Endothelial cell of umbilical vein (primary cell): ENCODE measurements around the gene LITAF. TPM values are rescaled to one million over a fixed set of nuclear protein-coding genes. Genes with fewer than 3 reads are reported as not detected.

ENCODE experiments used
- BruUV-seq: library from RNA; stranded (reverse); fragments of 400-500 nt; replicated peaks from 2 replicates; lab custom pipeline; 2021; lab: Mats Ljungman, UMichigan
- CTCF ChIA-PET: fragments of 300-600, 350-600 bp; sonication (Branson Sonifier 250); formaldehyde crosslinking; loops from one replicate; lab custom pipeline; 2021; ENCODE audit warnings: antibody characterized with exemption, inconsistent platforms; lab: Charles Lee
- POLR2A ChIA-PET: fragments of 300-600, 350-600 bp; sonication (Branson Sonifier 250); formaldehyde crosslinking; loops from one replicate; lab custom pipeline; 2021; ENCODE audit warnings: antibody characterized with exemption, inconsistent platforms; lab: Charles Lee
- DNase-seq: peaks from one replicate; pipeline ENCODE4 v3.0.0-alpha.2; 2011; ENCODE audit warnings: low read depth, low spot score
- FAIRE-seq: peaks from 2 replicates; lab custom pipeline; 2011; peaks lifted over from hg19 to GRCh38; lab: Jason Lieb, UNC
- H2AFZ ChIP-seq: 2 replicates; pipeline ENCODE4 v1.6.0; 2012; ENCODE audit warnings: low read depth, low read length, control low read depth, inconsistent platforms
- H3K27ac ChIP-seq: 2 replicates; pipeline ENCODE4 v1.5.1; 2011; ENCODE audit warnings: low read depth, mild to moderate bottlenecking, control low read depth, low read length, moderate library complexity; ENCODE audit not compliant: insufficient read depth
- H3K27me3 ChIP-seq, 2 experiments: 2 replicates each; pipeline versions ENCODE4 v1.6.0 to v1.6.1; 2011; ENCODE audit warnings: low read length in 2 of 2, mixed read lengths in 1 of 2; ENCODE audit not compliant: control insufficient read depth in 2 of 2, insufficient read depth in 2 of 2
- H3K36me3 ChIP-seq, 2 experiments: 2 replicates in 1 of 2; 3 replicates in 1 of 2; pipeline ENCODE4 v1.5.1; 2011; ENCODE audit warnings: low read length in 2 of 2, mild to moderate bottlenecking in 1 of 2, moderate library complexity in 1 of 2; ENCODE audit not compliant: control insufficient read depth in 2 of 2, insufficient read depth in 2 of 2; ENCODE audit errors: extremely low read depth in 1 of 2
- H3K4me1 ChIP-seq: 3 replicates; pipeline ENCODE4 v1.5.1; 2011; ENCODE audit warnings: mild to moderate bottlenecking, low read length; ENCODE audit not compliant: control insufficient read depth, insufficient read depth; ENCODE audit errors: extremely low read depth
- H3K4me2 ChIP-seq: 2 replicates; pipeline ENCODE4 v1.6.1; 2011; ENCODE audit warnings: low read length, control low read depth, mixed read lengths; ENCODE audit not compliant: insufficient read depth
- H3K4me3 ChIP-seq, 3 experiments: fragments of 200-600 bp in 1 of 3; sonication (generic), shearing (Covaris generic) in 1 of 3; replicated peaks in 1 of 3; 2 replicates each; pipeline ENCODE4 v1.5.1; 2011 to 2016; ENCODE audit warnings: control low read depth in 3 of 3, low read length in 3 of 3, mild to moderate bottlenecking in 2 of 3, inconsistent platforms in 1 of 3, low read depth in 1 of 3, moderate library complexity in 1 of 3; ENCODE audit not compliant: insufficient read depth in 1 of 3
- H3K79me2 ChIP-seq: 2 replicates; pipeline ENCODE4 v1.6.0; 2012; ENCODE audit warnings: low read length, inconsistent platforms; ENCODE audit not compliant: control insufficient read depth, insufficient read depth
- H3K9ac ChIP-seq: replicated peaks from 2 replicates; pipeline ENCODE3; 2011; ENCODE audit warnings: low read length, control low read depth; ENCODE audit not compliant: insufficient read depth; ENCODE audit errors: extremely low read depth
- H3K9me1 ChIP-seq: replicated peaks from 3 replicates; pipeline ENCODE4 v1.6.0; 2011; ENCODE audit warnings: mild to moderate bottlenecking, low read length; ENCODE audit not compliant: control insufficient read depth, insufficient read depth; ENCODE audit errors: extremely low read depth
- H3K9me3 ChIP-seq: replicated peaks from 2 replicates; pipeline ENCODE4 v1.5.1; 2012; ENCODE audit warnings: low read length, inconsistent platforms; ENCODE audit not compliant: control insufficient read depth, insufficient read depth
- H4K20me1 ChIP-seq: replicated peaks from 2 replicates; pipeline ENCODE3; 2011; ENCODE audit warnings: mild to moderate bottlenecking, low read length; ENCODE audit not compliant: control insufficient read depth, insufficient read depth; ENCODE audit errors: extremely low read depth
- EZH2 ChIP-seq: IDR thresholded peaks from 2 replicates; pipeline ENCODE4 v1.6.1; 2012; ENCODE audit warnings: borderline replicate concordance, low read depth, mild to moderate bottlenecking, moderate library complexity, low read length, inconsistent platforms; ENCODE audit not compliant: severe bottlenecking
- FOS ChIP-seq: IDR thresholded peaks from 2 replicates; pipeline ENCODE4 v1.6.1; 2011; ENCODE audit warnings: mild to moderate bottlenecking, low read length, moderate library complexity, borderline replicate concordance; ENCODE audit not compliant: insufficient read depth
- GATA2 ChIP-seq: IDR thresholded peaks from 2 replicates; pipeline ENCODE4 v1.7.0; 2011; ENCODE audit warnings: low read depth, mild to moderate bottlenecking, moderate library complexity, mixed read lengths, low read length; ENCODE audit not compliant: insufficient read length, insufficient read depth
- JUN ChIP-seq: IDR thresholded peaks from 2 replicates; pipeline ENCODE4 v1.6.1; 2011; ENCODE audit warnings: borderline replicate concordance, low read depth; ENCODE audit not compliant: insufficient read length, insufficient read depth
- MYC ChIP-seq: IDR thresholded peaks from one replicate; pipeline ENCODE4 v1.6.1; 2011; ENCODE audit warnings: mild to moderate bottlenecking, low read depth, low read length
- POLR2A ChIP-seq: IDR thresholded peaks from 2 replicates; pipeline ENCODE4 v1.6.1; 2012; ENCODE audit warnings: low read depth, mild to moderate bottlenecking, control low read depth, low read length
- POLR2AphosphoS5 ChIP-seq: IDR thresholded peaks from 2 replicates; pipeline ENCODE4 v1.6.1; 2012; ENCODE audit warnings: low read depth, mild to moderate bottlenecking, control low read depth, low read length, moderate library complexity; ENCODE audit not compliant: insufficient read depth
- dilution Hi-C: fragments of 300-500 bp; cut with MboI; formaldehyde crosslinking; loops from one replicate; pipeline ENCODE4 v1.15.0; 2019; ENCODE audit warnings: low sequenced_read_pairs; ENCODE audit not compliant: extremely low pct_ligation_motif_present
- intact Hi-C: fragments of 100-400 bp; cut with micrococcal nuclease; formaldehyde crosslinking; loops from one replicate; pipeline ENCODE4 v1.10.0; 2022
- polyA plus RNA-seq, 4 experiments: library from polyadenylated mRNA; depleted of rRNA in 3 of 4; stranded (reverse) in 3 of 4; unstranded in 1 of 4; fragments of >200 nt; gene quantifications; 2 replicates each; pipeline versions ENCODE4 v1.2.1 to v1.2.3, GENCODE V29; 2011 to 2012; ENCODE audit warnings: missing spikeins in 1 of 4
- total RNA-seq: library from RNA; stranded (reverse); gene quantifications from 2 replicates; pipeline ENCODE4 v1.2.3, GENCODE V29; 2021
- TF ChIP-seq, protein P1 (sequence below): IDR thresholded peaks from 2 replicates; pipeline ENCODE4 v1.6.1; 2011; ENCODE audit not compliant: insufficient read depth, insufficient read length
- TF ChIP-seq, protein P2 (sequence below), 2 donors: IDR thresholded peaks; 1 replicate in 1 of 2; 2 replicates in 1 of 2; pipeline ENCODE4 v1.5.1; 2011; ENCODE audit warnings: low read length in 2 of 2, mild to moderate bottlenecking in 2 of 2, moderate library complexity in 2 of 2, control low read depth in 1 of 2, inconsistent platforms in 1 of 2, low read depth in 1 of 2; ENCODE audit not compliant: insufficient read depth in 1 of 2; ENCODE audit errors: extremely low read depth in 1 of 2

Gene LITAF
- total and polyA plus RNA-seq, 2 donors (not counting 3 experiments of a cell fraction or from before 2014, with no cell fraction given) = 15.2 to 27.2 TPM

DNA sequence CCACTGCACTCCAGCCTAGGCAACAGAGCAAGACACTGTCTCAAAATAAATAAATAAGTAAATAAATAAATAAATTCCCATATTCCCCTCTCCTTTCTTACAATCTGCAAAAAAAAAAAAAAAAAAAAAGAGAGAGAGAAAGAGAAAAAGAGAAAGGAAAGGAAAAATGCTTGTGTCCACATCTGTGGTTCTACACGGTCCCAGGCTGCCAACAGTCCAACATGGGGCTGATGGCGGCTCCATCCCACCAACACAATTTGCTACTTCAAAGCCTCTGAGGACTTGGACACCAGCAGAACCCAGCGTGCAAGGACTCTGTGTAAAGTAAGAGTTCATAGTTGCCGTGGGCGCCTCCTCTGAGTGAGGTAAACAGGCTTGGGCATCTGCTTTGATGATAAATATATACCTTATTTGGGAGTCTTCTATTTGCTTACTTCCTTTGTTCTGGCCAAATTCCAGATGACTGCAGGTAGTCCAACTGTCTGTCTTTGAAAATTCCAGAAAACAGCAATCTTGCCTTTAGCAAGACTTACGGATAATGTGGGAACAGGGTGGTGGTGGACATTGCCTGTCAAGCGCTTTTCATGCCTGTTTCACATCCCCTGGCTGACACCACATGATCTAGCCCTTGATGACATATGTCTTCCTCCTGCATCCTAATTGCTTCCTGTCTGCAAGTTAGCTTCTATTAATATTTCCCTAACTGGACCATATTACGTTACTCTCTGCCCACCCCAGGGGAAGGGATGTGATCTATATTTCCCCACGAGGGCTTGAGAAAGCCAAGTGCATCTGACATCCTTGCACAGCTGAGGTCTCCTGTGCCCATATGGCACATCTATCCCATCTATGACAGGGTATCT is 10.1 kb downstream of the LITAF start:
- Histone ChIP-seq H3K79me2 (no peaks in the 10 kb centered on the region), H4K20me1 (no peaks in the 10 kb centered on the region), H3K36me3 (no peaks in the 10 kb centered on the region), H3K4me3 (no peak overlapping the region), H2AFZ (no peak overlapping the region), H3K27me3 (no peaks in the 10 kb centered on the region), H3K4me1 (no peaks in the 10 kb centered on the region), H3K27ac (no peak overlapping the region), H3K9ac (no peak overlapping the region), H3K9me3 (no peaks in the 10 kb centered on the region), H3K9me1 (no peaks in the 10 kb centered on the region), H3K4me2 (no peak overlapping the region)
- intact Hi-C loops = no loop called here
- POLR2A ChIA-PET = no interaction called here
- TF ChIP-seq, protein P1, sequence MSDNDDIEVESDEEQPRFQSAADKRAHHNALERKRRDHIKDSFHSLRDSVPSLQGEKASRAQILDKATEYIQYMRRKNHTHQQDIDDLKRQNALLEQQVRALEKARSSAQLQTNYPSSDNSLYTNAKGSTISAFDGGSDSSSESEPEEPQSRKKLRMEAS = no peak
- no peak for TF ChIP-seq POLR2AphosphoS5
- TF ChIP-seq JUN = no peak
- TF ChIP-seq MYC = no peak
- no peak for TF ChIP-seq EZH2
- TF ChIP-seq FOS = no peak
- no peak for TF ChIP-seq GATA2
- TF ChIP-seq, protein P2, sequence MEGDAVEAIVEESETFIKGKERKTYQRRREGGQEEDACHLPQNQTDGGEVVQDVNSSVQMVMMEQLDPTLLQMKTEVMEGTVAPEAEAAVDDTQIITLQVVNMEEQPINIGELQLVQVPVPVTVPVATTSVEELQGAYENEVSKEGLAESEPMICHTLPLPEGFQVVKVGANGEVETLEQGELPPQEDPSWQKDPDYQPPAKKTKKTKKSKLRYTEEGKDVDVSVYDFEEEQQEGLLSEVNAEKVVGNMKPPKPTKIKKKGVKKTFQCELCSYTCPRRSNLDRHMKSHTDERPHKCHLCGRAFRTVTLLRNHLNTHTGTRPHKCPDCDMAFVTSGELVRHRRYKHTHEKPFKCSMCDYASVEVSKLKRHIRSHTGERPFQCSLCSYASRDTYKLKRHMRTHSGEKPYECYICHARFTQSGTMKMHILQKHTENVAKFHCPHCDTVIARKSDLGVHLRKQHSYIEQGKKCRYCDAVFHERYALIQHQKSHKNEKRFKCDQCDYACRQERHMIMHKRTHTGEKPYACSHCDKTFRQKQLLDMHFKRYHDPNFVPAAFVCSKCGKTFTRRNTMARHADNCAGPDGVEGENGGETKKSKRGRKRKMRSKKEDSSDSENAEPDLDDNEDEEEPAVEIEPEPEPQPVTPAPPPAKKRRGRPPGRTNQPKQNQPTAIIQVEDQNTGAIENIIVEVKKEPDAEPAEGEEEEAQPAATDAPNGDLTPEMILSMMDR (IDR thresholded peaks at IDR 0.05; ENCODE audit: extremely low read depth in 1 of 2, insufficient read depth in 1 of 2, low read depth in 1 of 2, low read length in 2 of 2) = no peak
- no peak for TF ChIP-seq POLR2A
- CTCF ChIA-PET = interaction anchor here (1.2 kb wide), 1 partner anchor 45 kb away, joined by 4 read pairs; no protein-coding TSS in a partner anchor
- DNase-seq (no peak), FAIRE-seq (peak; percentile 60)
- dilution Hi-C loops = no loop called here
- no TSS peak for BruUV-seq
